Medulla oblongata (tissue), 1 donor: ENCODE data around the gene MGAT4D.
"Not testable (repeated sequence)": the region's sequence is repeated elsewhere in the genome, so short reads cannot be mapped to it uniquely, and the experiment has no call there.

Experiments used
- DNase-seq: peaks from one replicate; pipeline ENCODE4 v3.0.0-alpha.2; 2015; ENCODE audit errors: extremely low spot score

The MGAT4D gene

DNA sequence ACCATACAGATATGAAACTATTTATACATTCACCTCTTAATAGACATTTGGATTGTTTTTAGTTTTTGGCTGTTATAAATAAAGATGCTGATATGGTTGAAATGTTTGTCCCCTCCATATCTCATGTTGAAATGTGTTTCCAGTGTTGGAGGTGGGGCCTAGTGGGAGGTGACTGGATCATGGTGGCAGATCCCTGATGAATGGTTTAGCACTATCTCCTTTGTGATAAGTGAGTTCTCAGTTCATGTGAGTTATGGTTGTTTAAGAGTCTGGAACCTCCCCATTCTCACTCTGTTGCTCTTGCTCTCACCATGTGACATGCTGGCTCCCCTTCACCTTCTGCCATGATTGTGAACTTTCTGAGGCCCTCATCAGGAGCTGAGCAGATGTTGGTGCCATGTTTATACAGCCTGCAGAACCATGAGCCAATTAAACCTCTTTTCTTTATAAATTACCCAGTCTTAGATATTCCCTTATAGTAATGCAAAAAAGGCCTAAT, 58.4 kb downstream of the MGAT4D start:
- DNase-seq, result no peak

DNA sequence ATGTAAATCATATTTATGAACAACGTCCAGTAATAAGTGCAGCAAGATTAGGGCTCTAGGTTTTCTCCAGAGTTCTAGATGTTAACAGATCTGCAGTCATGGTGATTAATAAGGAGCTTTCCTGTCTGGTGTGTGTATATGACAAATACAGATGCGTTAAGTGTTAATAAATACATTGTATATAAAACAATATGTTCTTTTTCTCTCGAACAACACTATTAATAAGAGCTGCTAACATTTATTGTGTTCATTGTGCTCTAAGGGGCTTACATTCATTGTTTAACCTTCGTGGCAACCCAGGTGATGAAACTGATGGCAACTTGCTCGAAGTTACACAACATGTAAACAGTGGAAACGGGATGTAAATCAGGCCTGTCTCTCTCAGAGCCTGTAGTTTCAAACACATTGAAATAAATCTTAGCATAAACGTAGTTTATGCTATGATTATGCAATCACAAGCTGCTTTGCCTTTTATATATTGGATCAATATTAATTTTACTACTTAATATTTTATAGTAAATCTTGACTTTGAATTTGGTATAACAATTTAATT, 70.1 kb downstream of the MGAT4D start:
- DNase-seq, result no peak

DNA sequence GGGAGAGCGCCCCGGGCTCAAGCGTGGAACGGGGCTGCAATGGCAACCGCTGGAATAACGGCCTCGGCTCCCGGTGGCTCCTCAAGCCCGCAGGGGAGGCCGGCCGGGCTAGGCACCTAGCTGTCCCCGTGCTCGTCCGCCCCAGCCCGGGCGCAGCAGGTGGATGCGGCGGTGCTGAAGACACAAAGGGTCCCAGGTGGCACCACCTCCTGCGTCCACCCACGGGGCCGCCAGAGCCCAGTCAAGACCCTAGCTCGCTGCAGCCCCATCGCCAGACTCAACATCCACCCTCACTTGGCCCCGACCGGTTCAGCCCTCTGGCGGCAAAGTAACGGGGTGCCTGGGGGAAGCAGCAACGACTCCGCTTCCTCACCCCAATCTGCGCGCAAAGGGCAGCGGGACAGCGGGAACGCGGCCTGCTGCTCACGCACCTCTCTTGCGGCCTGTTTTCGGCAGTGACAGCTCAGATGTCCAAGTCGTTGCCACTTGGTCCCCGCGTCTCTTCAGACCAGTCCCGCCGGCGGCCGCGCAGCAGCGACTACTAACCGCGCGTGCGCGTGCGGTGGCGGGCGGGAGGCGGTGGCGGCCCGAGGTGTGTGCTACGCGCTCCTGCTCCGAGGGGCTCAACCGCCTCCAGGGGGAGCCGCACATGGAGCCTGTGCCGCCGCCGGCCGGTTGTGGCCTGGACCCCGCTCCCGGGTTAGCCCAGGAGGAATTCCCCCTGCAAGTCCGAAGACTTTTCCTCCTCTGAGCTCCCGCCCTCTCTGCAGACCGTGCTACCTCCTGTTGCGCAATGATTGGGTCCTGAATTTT, 70.8 kb downstream of the MGAT4D start, which contains the start of gene CLGN:
TSS of gene CLGN (minus strand) at position 543 of the 813 bp plus-strand sequence. CDS start 14,570 bp downstream, outside the sequence.
- peak; percentile 50 for DNase-seq

DNA sequence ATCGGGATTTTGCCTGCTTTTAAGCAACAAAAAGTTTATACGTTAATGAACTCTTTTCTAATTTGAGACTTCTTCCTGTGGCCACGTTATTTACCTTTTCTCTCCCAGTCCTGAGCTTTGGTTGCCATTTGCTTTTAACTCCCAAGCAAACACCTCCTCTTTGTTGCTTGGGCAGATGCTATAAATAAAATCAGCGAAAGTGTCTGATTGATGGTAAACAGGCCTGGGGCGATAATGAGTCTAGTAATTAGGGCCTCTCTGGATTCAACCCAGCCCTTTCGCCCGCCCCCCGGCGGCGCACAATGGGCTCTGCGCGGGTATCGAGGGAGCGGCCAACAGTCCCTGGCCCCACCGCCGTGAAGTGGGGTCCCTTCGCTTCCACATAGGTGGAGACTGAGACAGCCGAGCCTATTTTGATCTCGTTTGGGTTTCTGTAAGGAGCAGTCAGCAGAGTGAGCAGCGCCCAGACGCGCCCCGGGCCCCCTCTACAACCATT, 71.4 kb downstream of the MGAT4D start:
- DNase-seq, result no peak

DNA sequence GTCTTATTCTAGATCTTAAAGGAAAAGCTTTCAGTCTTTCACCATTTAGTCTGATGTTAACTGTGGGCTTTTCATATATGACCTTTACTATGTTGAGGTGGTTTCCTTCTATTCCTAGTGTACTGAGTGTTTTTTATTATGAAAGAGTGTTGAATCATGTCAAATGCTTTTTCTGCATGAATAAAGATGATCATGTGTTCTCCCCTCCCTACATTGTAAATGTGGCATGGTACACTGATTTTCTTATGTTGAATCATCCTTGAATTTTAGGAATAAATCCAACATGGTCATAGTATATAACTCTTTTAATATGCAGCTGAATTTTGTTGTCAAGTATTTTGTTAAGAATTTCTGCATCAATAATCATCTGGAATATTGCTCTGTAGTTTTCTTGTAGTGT, 75.0 kb downstream of the MGAT4D start:
- DNase-seq, result no peak

DNA sequence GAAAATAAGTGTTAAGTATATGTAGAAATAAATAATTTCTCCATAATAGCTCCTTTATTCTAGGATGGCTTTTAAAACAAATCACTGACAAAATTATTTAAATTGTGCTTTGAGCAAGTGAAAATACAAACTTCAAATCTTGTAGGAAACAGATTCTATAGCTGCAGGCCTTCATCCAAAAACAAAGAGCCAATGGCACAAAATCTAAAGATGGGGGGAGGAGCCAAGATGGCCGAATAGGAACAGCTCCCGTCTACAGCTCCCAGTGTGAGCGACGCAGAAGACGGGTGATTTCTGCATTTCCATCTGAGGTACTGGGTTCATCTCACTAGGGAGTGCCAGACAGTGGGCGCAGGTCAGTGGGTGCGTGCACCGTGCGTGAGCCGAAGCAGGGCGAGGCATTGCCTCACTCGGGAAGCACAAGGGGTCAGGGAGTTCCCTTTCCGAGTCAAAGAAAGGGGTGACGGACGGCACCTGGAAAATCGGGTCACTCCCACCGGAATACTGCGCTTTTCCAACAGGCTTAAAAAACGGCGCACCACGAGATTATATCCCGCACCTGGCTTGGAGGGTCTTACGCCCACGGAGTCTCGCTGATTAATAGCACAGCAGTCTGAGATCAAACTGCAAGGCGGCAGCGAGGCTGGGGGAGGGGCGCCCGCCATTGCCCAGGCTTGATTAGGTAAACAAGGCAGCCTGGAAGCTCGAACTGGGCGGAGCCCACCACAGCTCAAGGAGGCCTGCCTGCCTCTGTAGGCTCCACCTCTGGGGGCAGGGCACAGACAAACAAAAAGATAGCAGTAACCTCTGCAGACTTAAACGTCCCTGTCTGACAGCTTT, 84.7 kb downstream of the MGAT4D start:
- DNase-seq, result not testable (repeated sequence)

DNA sequence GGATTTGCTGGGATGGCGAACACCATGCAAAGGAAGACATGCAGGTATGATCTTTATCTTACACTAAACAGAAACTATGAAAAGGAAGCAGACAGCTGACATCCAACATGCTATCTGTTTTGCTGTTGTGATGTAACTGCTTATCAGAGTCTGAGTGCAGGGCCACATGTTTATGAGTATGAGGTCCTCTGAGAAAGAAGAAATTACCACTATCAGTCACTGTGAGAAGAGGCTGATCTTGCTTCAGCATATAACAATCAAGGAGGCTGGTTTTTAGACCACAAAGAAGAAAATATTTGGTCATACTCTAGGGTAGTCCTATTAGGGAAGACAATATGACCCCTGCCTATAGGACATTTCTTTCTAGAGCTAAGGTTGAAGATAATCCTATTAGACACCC, 89.1 kb downstream of the MGAT4D start:
- no peak for DNase-seq

DNA sequence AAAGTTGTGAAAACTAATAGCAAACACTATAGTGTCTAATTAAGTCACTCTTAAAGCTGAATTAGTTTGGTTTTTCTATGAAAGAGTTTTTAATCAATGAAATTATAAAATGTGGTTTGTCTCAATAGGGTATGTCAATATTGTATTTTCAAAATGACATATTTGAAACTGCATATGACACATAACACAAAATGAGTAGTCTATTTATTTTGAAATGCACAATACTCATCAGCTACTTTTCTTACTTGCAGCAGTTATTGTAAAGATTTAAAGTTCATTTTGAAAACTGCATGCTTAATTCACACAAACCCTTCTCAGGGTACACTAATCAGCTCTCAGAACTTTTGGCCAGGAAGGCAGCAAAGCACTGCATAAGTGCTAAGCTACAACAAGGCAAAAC, 91.8 kb downstream of the MGAT4D start:
- DNase-seq, result no peak

DNA sequence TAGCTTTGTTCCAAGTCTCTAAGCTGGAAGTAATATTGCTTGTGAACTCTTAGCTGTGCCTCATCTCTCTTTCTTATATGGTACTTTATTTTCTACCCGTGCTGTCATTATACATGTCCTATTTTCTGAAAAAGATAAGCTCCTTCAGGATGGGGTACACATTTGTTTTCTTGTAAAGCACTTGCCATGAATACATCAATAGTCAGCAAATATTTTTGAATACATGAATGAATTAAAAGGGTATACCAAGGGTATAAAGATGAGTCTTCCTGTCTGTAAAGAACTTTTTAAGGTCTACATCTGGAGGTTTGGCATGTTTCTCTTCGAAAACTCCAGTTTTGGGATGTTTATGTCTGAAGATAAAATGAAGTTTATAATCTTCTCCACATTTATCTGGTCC, 98.0 kb downstream of the MGAT4D start:
- no peak for DNase-seq

DNA sequence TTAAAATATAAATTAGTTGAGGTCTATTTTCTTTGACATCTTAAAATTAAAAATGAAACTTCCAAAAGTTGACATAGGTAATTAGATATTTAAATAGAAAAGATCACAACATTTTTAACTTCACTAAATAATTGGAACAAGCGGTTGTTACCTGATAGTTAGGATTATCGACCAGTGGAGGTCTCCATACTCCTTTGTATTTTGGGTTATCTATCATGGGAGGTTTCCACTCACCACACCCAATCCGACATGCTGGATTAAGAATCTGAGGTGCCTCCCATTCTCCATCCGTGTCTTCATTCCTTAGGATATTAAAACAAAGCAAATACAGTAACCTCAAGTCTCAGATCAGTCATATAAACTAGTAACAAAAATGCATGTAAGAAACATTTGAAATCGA, 102.4 kb downstream of the MGAT4D start:
- DNase-seq, result no peak
